ENCODE measurements around the gene MRPL23.

- TF ChIP-seq EZH2phosphoT487 (conservative IDR thresholded peaks at IDR 0.05; ENCODE audit: low read length) (no peak), CTCF (IDR thresholded peaks at IDR 0.05; ENCODE audit: insufficient read depth, low read length, poor library complexity, severe bottlenecking) (no peak)
These were observed 2.2 kb downstream of the MRPL23 start for GRCh38 chr11:1949302-1949701.

Data from SU-DHL-6 (cell line).